ENCODE results near the gene HDAC9. TPM values are rescaled to one million over a fixed set of nuclear protein-coding genes. Genes with fewer than 3 reads are reported as not detected.

HDAC9 gene
- total RNA-seq, 1 experiment from 2014 or later: 4.3 TPM

DNA sequence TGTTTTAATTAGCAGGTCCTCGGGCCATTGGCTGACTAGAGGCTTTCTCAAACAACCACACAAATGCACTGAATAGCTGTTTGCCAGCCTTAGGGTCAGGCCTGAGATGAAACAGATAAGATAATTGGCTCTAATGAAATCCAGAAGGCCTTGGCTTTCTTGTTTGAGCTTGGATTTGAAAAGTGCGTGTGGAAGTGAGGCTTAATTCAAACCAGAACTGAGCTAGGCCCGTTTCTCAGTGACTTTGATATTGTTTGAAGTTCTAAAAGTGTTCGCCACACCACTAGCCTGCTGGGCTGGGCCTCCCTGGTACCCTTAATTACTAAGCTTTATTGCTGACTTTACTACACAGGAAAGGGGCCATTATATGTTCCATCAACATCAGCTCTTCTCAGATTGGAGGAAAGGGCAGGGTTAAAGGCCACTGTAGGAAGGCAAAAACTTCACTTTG, 351.2 kb downstream of the HDAC9 start:
- Histone ChIP-seq H3K27ac (ENCODE audit: low read depth, low read length) (no peak overlapping the region), H4K20me1 (ENCODE audit: insufficient read depth) (no peaks in the 10 kb centered on the region), H3K9me2 (ENCODE audit: insufficient read depth) (no peaks in the 10 kb centered on the region), H3K4me2 (ENCODE audit: low read length) (no peak overlapping the region), H3K9me3 (ENCODE audit: control insufficient read depth in 1 of 2, insufficient read depth in 1 of 2, low read depth in 1 of 2, low read length in 2 of 2) (no peaks in the 10 kb centered on the region), H3K4me3 (replicated peaks in 1 of 2; ENCODE audit: low read depth in 1 of 2, low read length in 2 of 2) (no peak overlapping the region), H3K9ac (ENCODE audit: low read length) (no peak overlapping the region), H3K27me3 (ENCODE audit: insufficient read depth, low read length) (no peaks in the 10 kb centered on the region), H2AFZ (ENCODE audit: low read depth, low read length, poor library complexity, severe bottlenecking) (no peak overlapping the region), H3K4me1 (ENCODE audit: control insufficient read depth in 1 of 2, insufficient read depth in 2 of 2, low read length in 2 of 2) (no peaks in the 10 kb centered on the region), H3K79me2 (ENCODE audit: insufficient read depth, low read length) (no peaks in the 10 kb centered on the region), H3K36me3 (ENCODE audit: control insufficient read depth in 1 of 2, insufficient read depth in 2 of 2, low read length in 2 of 2) (no peaks in the 10 kb centered on the region)
- BruUV-seq (replicated peaks): no TSS peak
- ChIA-PET POLR2A (no interaction called here), RAD21 (ENCODE audit: low non-redundant PET in 1 of 2, low total read pairs in 2 of 2, uncharacterized antibody in 2 of 2, unreplicated experiment in 2 of 2) (no interaction called here), CTCF (no interaction called here)
- DNase-seq (ENCODE audit: low read depth, low spot score): no peak
- intact Hi-C loops (cut with micrococcal nuclease): no loop called here
- TF ChIP-seq JUND (IDR thresholded peaks at IDR 0.05): no peak
- TF ChIP-seq EZH2 (IDR thresholded peaks at IDR 0.05): no peak
- TF ChIP-seq EZH2phosphoT487 (IDR thresholded peaks at IDR 0.05; ENCODE audit: borderline replicate concordance): no peak
- TF ChIP-seq YY1 (IDR thresholded peaks at IDR 0.05; ENCODE audit: extremely low read depth, insufficient replicate concordance, low read depth, low read length): no peak
- TF ChIP-seq CEBPB (IDR thresholded peaks at IDR 0.05; ENCODE audit: low read depth): no peak
- no peak for TF ChIP-seq SIN3A (IDR thresholded peaks at IDR 0.05; ENCODE audit: low read depth)
- TF ChIP-seq ELF1 (IDR thresholded peaks at IDR 0.05; ENCODE audit: borderline replicate concordance, low read depth): no peak
- TF ChIP-seq, protein P1, sequence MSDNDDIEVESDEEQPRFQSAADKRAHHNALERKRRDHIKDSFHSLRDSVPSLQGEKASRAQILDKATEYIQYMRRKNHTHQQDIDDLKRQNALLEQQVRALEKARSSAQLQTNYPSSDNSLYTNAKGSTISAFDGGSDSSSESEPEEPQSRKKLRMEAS (IDR thresholded peaks at IDR 0.05): no peak
- no peak for TF ChIP-seq ZNF274 (IDR thresholded peaks at IDR 0.05; ENCODE audit: low read depth, low read length)
- no peak for TF ChIP-seq POLR2AphosphoS5 (IDR thresholded peaks at IDR 0.05; ENCODE audit: low read depth, low read length)
- no peak for TF ChIP-seq SP1 (IDR thresholded peaks at IDR 0.05; ENCODE audit: low read depth)
- ATAC-seq: no peak

DNA sequence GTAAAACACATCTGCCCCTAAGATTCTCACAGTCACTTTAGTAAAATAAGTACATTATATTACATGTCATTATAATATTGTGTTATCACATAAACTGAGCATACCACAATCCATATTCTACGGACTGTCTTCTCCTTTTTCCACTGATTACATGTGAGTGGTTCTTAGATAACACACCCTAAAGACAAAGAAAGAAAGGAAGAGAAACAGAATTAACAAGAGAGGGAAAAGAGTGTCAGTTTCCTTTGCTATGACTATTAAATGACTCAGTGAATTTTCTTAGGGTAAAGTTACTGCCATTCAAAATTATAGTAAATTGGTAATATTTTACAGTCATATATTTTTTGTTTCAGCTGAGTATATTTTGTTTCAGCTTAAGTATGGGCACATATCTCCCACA, 353.6 kb downstream of the HDAC9 start:
- H3K9me2 ChIP-seq (ENCODE audit: insufficient read depth): no peaks in the 10 kb centered on the region
- H3K79me2 ChIP-seq (ENCODE audit: insufficient read depth, low read length): no peaks in the 10 kb centered on the region
- DNase-seq (ENCODE audit: low read depth, low spot score) (no peak), ATAC-seq (no peak)
- RAD21 ChIA-PET (ENCODE audit: low non-redundant PET in 1 of 2, low total read pairs in 2 of 2, uncharacterized antibody in 2 of 2, unreplicated experiment in 2 of 2): no interaction called here
- no peaks in the 10 kb centered on the region for H3K27me3 ChIP-seq (ENCODE audit: insufficient read depth, low read length)
- POLR2A ChIA-PET: no interaction called here
- no peaks in the 10 kb centered on the region for H3K9me3 ChIP-seq (ENCODE audit: control insufficient read depth in 1 of 2, insufficient read depth in 1 of 2, low read depth in 1 of 2, low read length in 2 of 2)
- no peak overlapping the region for H3K4me2 ChIP-seq (ENCODE audit: low read length)
- H3K27ac ChIP-seq (ENCODE audit: low read depth, low read length): no peak overlapping the region
- H3K36me3 ChIP-seq (ENCODE audit: control insufficient read depth in 1 of 2, insufficient read depth in 2 of 2, low read length in 2 of 2): no peaks in the 10 kb centered on the region
- no peak overlapping the region for H2AFZ ChIP-seq (ENCODE audit: low read depth, low read length, poor library complexity, severe bottlenecking)
- H3K9ac ChIP-seq (ENCODE audit: low read length): no peak overlapping the region
- CTCF ChIA-PET: no interaction called here
- BruUV-seq (replicated peaks): no TSS peak
- no peaks in the 10 kb centered on the region for H4K20me1 ChIP-seq (ENCODE audit: insufficient read depth)
- intact Hi-C loops (cut with micrococcal nuclease): no loop called here
- no peaks in the 10 kb centered on the region for H3K4me1 ChIP-seq (ENCODE audit: control insufficient read depth in 1 of 2, insufficient read depth in 2 of 2, low read length in 2 of 2)
- H3K4me3 ChIP-seq (replicated peaks in 1 of 2; ENCODE audit: low read depth in 1 of 2, low read length in 2 of 2): no peak overlapping the region
- no peak for TF ChIP-seq EZH2phosphoT487 (IDR thresholded peaks at IDR 0.05; ENCODE audit: borderline replicate concordance)
- no peak for TF ChIP-seq RAD21 (IDR thresholded peaks at IDR 0.05; ENCODE audit: low read depth)
- TF ChIP-seq, protein P2, sequence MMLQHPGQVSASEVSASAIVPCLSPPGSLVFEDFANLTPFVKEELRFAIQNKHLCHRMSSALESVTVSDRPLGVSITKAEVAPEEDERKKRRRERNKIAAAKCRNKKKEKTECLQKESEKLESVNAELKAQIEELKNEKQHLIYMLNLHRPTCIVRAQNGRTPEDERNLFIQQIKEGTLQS (IDR thresholded peaks at IDR 0.05): no peak
- TF ChIP-seq CBX3 (IDR thresholded peaks at IDR 0.05; ENCODE audit: low read depth): no peak
- no peak for TF ChIP-seq TCF7L2 (IDR thresholded peaks at IDR 0.05; ENCODE audit: borderline replicate concordance, extremely low read depth, insufficient read depth, insufficient read length)
- TF ChIP-seq, protein P3, sequence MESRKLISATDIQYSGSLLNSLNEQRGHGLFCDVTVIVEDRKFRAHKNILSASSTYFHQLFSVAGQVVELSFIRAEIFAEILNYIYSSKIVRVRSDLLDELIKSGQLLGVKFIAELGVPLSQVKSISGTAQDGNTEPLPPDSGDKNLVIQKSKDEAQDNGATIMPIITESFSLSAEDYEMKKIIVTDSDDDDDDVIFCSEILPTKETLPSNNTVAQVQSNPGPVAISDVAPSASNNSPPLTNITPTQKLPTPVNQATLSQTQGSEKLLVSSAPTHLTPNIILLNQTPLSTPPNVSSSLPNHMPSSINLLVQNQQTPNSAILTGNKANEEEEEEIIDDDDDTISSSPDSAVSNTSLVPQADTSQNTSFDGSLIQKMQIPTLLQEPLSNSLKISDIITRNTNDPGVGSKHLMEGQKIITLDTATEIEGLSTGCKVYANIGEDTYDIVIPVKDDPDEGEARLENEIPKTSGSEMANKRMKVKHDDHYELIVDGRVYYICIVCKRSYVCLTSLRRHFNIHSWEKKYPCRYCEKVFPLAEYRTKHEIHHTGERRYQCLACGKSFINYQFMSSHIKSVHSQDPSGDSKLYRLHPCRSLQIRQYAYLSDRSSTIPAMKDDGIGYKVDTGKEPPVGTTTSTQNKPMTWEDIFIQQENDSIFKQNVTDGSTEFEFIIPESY (IDR thresholded peaks at IDR 0.05; ENCODE audit: extremely low read depth, insufficient replicate concordance, low read length): no peak
- TF ChIP-seq ELF1 (IDR thresholded peaks at IDR 0.05; ENCODE audit: borderline replicate concordance, low read depth): no peak
- TF ChIP-seq ZFX (IDR thresholded peaks at IDR 0.05): no peak
- TF ChIP-seq FOSL1 (IDR thresholded peaks at IDR 0.05; ENCODE audit: low read depth): no peak
